Smooth muscle cell (in vitro differentiated cells): Measurements from ENCODE around the gene JPH3. TPM values are rescaled to one million over a fixed set of nuclear protein-coding genes. Genes with fewer than 3 reads are reported as not detected.
A peak's percentile ranks its signal among the peaks of the same experiment; 100 is the strongest.
"Not testable (repeated sequence)": the region's sequence is repeated elsewhere in the genome, so short reads cannot be mapped to it uniquely, and the experiment has no call there.

Experiments
- DNase-seq: peaks from one replicate; lab custom pipeline; 2025; ENCODE audit not compliant: unreplicated experiment; lab: John Stamatoyannopoulos, UW
- H2AFZ ChIP-seq: fragments of 200-600 bp; sonication (generic); 2 replicates; pipeline ENCODE4 v1.6.0; 2016; ENCODE audit warnings: antibody characterized with exemption, low read depth, mild to moderate bottlenecking
- H3F3A ChIP-seq: fragments of 200-600 bp; sonication (generic); 2 replicates; pipeline ENCODE4 v1.6.0; 2017; ENCODE audit warnings: antibody characterized with exemption, low read depth
- H3K27ac ChIP-seq: fragments of 200-600 bp; sonication (generic); 2 replicates; pipeline ENCODE4 v1.5.1; 2016; ENCODE audit warnings: low read depth, mild to moderate bottlenecking
- H3K27me3 ChIP-seq: fragments of 200-600 bp; sonication (generic); 2 replicates; pipeline ENCODE4 v1.6.1; 2016; ENCODE audit warnings: low read depth, mild to moderate bottlenecking
- H3K36me3 ChIP-seq: fragments of 200-600 bp; sonication (generic); 2 replicates; pipeline ENCODE4 v1.5.1; 2016; ENCODE audit warnings: low read depth
- H3K4me1 ChIP-seq: fragments of 200-600 bp; sonication (generic); 2 replicates; pipeline ENCODE4 v1.5.1; 2016; ENCODE audit warnings: low read depth
- H3K4me2 ChIP-seq: fragments of 200-600 bp; sonication (generic); 2 replicates; pipeline ENCODE4 v1.6.0; 2016; ENCODE audit warnings: mild to moderate bottlenecking
- H3K4me3 ChIP-seq: fragments of 200-600 bp; sonication (generic); 2 replicates; pipeline ENCODE4 v1.5.1; 2016; ENCODE audit warnings: mild to moderate bottlenecking
- H3K79me2 ChIP-seq: fragments of 200-600 bp; sonication (generic); 2 replicates; pipeline ENCODE4 v1.6.0; 2016; ENCODE audit warnings: low read depth, mild to moderate bottlenecking
- H3K9ac ChIP-seq: fragments of 200-600 bp; sonication (generic); 2 replicates; pipeline ENCODE4 v1.6.0; 2016; ENCODE audit warnings: low read depth
- H3K9me3 ChIP-seq: fragments of 200-600 bp; sonication (generic); replicated peaks from 2 replicates; pipeline ENCODE4 v1.5.1; 2016; ENCODE audit warnings: low read depth
- H4K20me1 ChIP-seq: fragments of 200-600 bp; sonication (generic); 2 replicates; pipeline ENCODE4 v1.6.0; 2016; ENCODE audit warnings: low read depth
- WGBS: methylation state at CpG from one replicate; pipeline ENCODE4 v1.1.7; 2016; ENCODE audit warnings: low lambda C conversion rate; 5-methylcytosine and 5-hydroxymethylcytosine counted together
- polyA plus RNA-seq: library from polyadenylated mRNA; unstranded; fragments of >200 nt; fragmentation: Nextera tagmentation; extraction: Ambion mirVana; gene quantifications from 2 replicates; pipeline ENCODE4 v1.2.1, GENCODE V29; 2016
- total RNA-seq: library from RNA; depleted of rRNA; stranded (reverse); fragments of >200 nt; gene quantifications from 2 replicates; pipeline ENCODE4 v1.2.3, GENCODE V29; 2014
- TF ChIP-seq, protein P1 (sequence below): fragments of 200-600 bp; sonication (generic); IDR thresholded peaks from 2 replicates; pipeline ENCODE4 v1.5.1; 2017; ENCODE audit warnings: borderline replicate concordance, mild to moderate bottlenecking, antibody characterized with exemption; ENCODE audit not compliant: insufficient read depth, poor library complexity, severe bottlenecking

Gene JPH3
- total and polyA plus RNA-seq, 2 experiments from 2014 or later, result 2.1 to 2.4 TPM

DNA sequence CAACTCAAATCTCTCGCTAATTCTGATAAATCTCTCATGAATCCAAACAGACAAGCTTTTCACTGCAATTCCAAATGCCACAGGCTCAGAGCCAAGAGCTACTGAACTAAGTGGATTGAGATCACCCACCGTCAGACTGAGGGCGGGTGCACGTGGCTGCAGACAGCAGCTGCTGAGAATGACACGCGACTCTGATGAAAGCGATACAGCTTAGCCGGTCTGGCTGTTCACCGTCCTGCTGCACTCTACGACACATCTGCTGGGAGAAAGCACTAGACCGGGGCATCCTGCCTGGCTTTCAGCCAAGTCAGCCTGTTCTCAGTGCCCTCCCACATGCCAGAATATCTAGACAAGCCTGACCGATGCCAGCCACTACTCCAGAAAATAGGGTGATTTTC is 120.9 kb downstream of the JPH3 start:
- 36% methylated on average over 12 of the region's 12 CpGs for WGBS

DNA sequence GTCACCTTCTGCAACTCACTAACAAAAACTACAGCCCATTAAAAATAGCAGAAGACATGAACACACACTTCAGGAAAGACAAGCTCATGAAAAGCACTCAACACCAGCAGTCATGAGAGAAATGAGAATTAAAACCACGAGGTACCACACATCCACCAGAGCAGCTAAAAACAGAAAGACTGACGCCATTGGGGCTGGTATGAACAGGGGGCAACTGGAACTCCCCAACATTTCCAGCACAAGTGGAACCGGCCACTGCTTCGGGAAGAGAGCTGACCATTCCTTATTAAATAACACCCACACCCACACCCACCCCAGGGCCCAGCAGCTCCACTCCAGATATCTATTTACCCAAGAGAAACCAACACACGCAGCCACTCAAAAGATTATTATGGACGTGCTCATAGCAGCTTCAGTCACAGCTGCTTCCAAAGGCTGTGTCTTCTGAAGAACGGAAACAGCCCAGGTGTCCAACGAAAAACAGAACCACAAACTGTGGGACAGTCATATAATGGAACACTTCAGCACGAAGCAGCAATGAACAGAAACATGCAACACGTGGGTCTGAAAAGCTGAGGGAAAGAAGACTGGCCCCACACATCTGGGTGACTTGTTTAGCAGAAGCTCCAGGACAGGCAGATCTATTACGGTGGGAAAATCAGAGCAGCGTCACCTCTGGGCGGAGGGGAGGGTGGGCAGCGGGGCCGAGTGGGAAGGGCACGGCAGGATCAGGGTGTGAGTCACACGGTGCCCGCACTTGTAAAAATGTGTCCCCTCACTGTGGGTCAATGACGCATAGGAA is 122.4 kb downstream of the JPH3 start:
- H3K79me2 ChIP-seq, result no peaks in the 10 kb centered on the region
- H3K27me3 ChIP-seq, result no peaks in the 10 kb centered on the region
- no peaks in the 10 kb centered on the region for H3K4me1 ChIP-seq
- H3K9ac ChIP-seq, result no peak overlapping the region
- H4K20me1 ChIP-seq, result peaks cover 54% of the 10 kb centered on the region
- H3F3A ChIP-seq, result no peaks in the 10 kb centered on the region
- no peak overlapping the region for H3K4me2 ChIP-seq
- TF ChIP-seq, protein P1, sequence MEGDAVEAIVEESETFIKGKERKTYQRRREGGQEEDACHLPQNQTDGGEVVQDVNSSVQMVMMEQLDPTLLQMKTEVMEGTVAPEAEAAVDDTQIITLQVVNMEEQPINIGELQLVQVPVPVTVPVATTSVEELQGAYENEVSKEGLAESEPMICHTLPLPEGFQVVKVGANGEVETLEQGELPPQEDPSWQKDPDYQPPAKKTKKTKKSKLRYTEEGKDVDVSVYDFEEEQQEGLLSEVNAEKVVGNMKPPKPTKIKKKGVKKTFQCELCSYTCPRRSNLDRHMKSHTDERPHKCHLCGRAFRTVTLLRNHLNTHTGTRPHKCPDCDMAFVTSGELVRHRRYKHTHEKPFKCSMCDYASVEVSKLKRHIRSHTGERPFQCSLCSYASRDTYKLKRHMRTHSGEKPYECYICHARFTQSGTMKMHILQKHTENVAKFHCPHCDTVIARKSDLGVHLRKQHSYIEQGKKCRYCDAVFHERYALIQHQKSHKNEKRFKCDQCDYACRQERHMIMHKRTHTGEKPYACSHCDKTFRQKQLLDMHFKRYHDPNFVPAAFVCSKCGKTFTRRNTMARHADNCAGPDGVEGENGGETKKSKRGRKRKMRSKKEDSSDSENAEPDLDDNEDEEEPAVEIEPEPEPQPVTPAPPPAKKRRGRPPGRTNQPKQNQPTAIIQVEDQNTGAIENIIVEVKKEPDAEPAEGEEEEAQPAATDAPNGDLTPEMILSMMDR, result no peak
- WGBS, result 93% methylated on average over 19 of the region's 19 CpGs
- H3K4me3 ChIP-seq, result no peak overlapping the region
- H3K9me3 ChIP-seq, result no peaks in the 10 kb centered on the region
- H3K27ac ChIP-seq, result no peak overlapping the region
- peaks cover 3% of the 10 kb centered on the region for H3K36me3 ChIP-seq
- no peak overlapping the region for H2AFZ ChIP-seq
- no peak for DNase-seq

More for the DNA sequence above, 120.9 kb downstream of the JPH3 start:
- Histone ChIP-seq H2AFZ (no peak overlapping the region), H3K4me2 (no peak overlapping the region), H3K27me3 (no peaks in the 10 kb centered on the region), H3K79me2 (no peaks in the 10 kb centered on the region), H3K4me1 (no peaks in the 10 kb centered on the region), H3K9me3 (no peaks in the 10 kb centered on the region), H3F3A (no peaks in the 10 kb centered on the region), H3K27ac (no peak overlapping the region), H4K20me1 (peaks cover 54% of the 10 kb centered on the region), H3K4me3 (no peak overlapping the region), H3K36me3 (peaks cover 3% of the 10 kb centered on the region), H3K9ac (no peak overlapping the region)
- peak; percentile 6 for DNase-seq
- TF ChIP-seq, protein P1, result no peak

DNA sequence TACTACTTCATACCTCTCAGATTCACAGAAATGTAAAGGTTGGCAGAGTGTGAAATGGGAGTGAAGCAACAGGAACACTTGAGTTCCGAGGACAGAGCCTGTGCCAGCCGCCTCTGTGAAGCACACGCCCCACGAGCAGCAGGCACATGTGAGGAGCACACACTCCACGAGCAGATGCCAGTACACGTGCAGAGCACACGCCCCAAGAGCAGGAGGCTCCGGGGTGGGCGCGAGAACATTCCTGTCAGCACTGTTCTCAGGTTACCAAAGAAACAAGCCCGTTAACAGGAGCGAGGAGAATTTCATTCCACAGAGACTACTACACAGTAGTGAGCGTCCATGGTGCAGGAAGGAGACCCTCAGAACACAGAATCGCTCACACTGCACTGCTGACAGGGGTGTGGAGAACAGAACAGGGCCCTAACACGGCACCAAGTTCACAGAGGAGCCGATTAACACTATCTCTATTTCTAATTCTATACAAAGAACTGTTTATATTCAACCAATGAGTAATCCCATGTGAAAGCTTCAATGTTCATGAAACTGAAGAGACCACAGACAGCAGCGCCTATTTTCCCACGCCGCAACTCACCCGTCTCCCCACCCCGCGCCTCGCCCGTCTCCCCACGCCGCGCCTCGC is 123.4 kb downstream of the JPH3 start:
- H3K9me3 ChIP-seq, result no peaks in the 10 kb centered on the region
- no peaks in the 10 kb centered on the region for H3K4me1 ChIP-seq
- 72% methylated on average over 16 of the region's 28 CpGs for WGBS
- H3K9ac ChIP-seq, result no peak overlapping the region
- H4K20me1 ChIP-seq, result peaks cover 45% of the 10 kb centered on the region
- TF ChIP-seq, protein P1, result no peak
- H2AFZ ChIP-seq, result no peak overlapping the region
- no peak for DNase-seq
- no peaks in the 10 kb centered on the region for H3K27me3 ChIP-seq
- H3K36me3 ChIP-seq, result peaks cover 3% of the 10 kb centered on the region
- no peak overlapping the region for H3K4me3 ChIP-seq
- no peaks in the 10 kb centered on the region for H3K79me2 ChIP-seq
- H3K4me2 ChIP-seq, result no peak overlapping the region
- no peak overlapping the region for H3K27ac ChIP-seq
- H3F3A ChIP-seq, result no peaks in the 10 kb centered on the region

DNA sequence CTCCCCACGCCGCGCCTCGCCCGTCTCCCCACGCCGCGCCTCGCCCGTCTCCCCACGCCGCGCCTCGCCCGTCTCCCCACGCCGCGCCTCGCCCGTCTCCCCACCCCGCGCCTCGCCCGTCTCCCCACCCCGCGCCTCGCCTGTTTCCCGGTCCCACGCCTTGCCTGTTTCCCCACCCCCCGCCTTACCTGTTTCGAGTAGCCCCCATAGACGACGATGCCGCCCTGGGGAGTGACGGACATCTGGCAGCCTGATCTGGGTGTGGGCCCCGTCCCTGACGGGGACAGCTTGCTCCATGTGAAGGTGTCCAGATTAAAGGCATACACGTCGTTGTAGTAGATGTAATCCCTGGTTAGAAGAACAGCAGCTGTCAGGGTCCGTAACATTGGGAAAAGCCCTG is 124.3 kb downstream of the JPH3 start:
- H3K36me3 ChIP-seq, H3K4me3 ChIP-seq, H3K9ac ChIP-seq, H3K9me3 ChIP-seq, H3K79me2 ChIP-seq, H3K4me2 ChIP-seq, H3K27ac ChIP-seq, H3K27me3 ChIP-seq, DNase-seq, H2AFZ ChIP-seq, H3F3A ChIP-seq, H3K4me1 ChIP-seq: not testable (repeated sequence)
- 98% methylated on average over 16 of the region's 40 CpGs for WGBS
- H4K20me1 ChIP-seq, result peaks cover 42% of the 10 kb centered on the region
